Measurements from ENCODE around the gene CCDC78. TPM values are rescaled to one million over a fixed set of nuclear protein-coding genes. Genes with fewer than 3 reads are reported as not detected.
A peak's percentile ranks its signal among the peaks of the same experiment; 100 is the strongest.

Gene CCDC78
- 0.23 and 0.24 TPM in 2 replicates for total RNA-seq (2014; rRNA removed; shearing (Covaris generic))

- peak; percentile 67 for DNase-seq (ENCODE audit: low read depth)
These were observed at the start of gene CCDC78, which contains the start of gene HAGHL for GRCh38 chr16:726438-727290. TSS of gene CCDC78 (minus strand) at chr16:726443. CDS start at chr16:726367, 76 bp downstream. TSS of gene HAGHL (plus strand) at chr16:727106. CDS start at chr16:727510, 404 bp downstream.

- no peak for DNase-seq (ENCODE audit: low read depth)
These were observed 49.1 kb upstream of the CCDC78 start for GRCh38 chr16:775236-775796.

GRCh38 chr16:774086-775001, 48.1 kb upstream of the CCDC78 start:
- no peak for DNase-seq (ENCODE audit: low read depth)

- DNase-seq (ENCODE audit: low read depth) = no peak
These were observed 46.7 kb upstream of the CCDC78 start for GRCh38 chr16:772959-773358.

GRCh38 chr16:770411-770810, 44.2 kb upstream of the CCDC78 start:
- DNase-seq (ENCODE audit: low read depth) = no peak

- DNase-seq (ENCODE audit: low read depth) = no peak
These were observed 43.7 kb upstream of the CCDC78 start for GRCh38 chr16:769934-770333.

GRCh38 chr16:769184-769784, 43.0 kb upstream of the CCDC78 start:
- DNase-seq (ENCODE audit: low read depth) = no peak

GRCh38 chr16:768428-768827, 42.2 kb upstream of the CCDC78 start:
- no peak for DNase-seq (ENCODE audit: low read depth)

GRCh38 chr16:767743-768235, 41.5 kb upstream of the CCDC78 start:
- DNase-seq (ENCODE audit: low read depth) = no peak

GRCh38 chr16:766820-767640, 40.8 kb upstream of the CCDC78 start:
- no peak for DNase-seq (ENCODE audit: low read depth)

- DNase-seq (ENCODE audit: low read depth) = no peak
These were observed 40.0 kb upstream of the CCDC78 start for GRCh38 chr16:766008-766819.

- no peak for DNase-seq (ENCODE audit: low read depth)
These were observed 39.2 kb upstream of the CCDC78 start for GRCh38 chr16:765488-765865.

GRCh38 chr16:764848-765487, 38.7 kb upstream of the CCDC78 start:
- DNase-seq (ENCODE audit: low read depth) = no peak

- DNase-seq (ENCODE audit: low read depth) = no peak
These were observed 38.0 kb upstream of the CCDC78 start for GRCh38 chr16:764184-764750.

- no peak for DNase-seq (ENCODE audit: low read depth)
These were observed 37.3 kb upstream of the CCDC78 start for GRCh38 chr16:763369-764183.

GRCh38 chr16:762595-763268, 36.5 kb upstream of the CCDC78 start:
- no peak for DNase-seq (ENCODE audit: low read depth)

Measured in Daoy (cell line).